NB4 (cell line): ENCODE data around the gene STK36.

Experiments used
- DNase-seq: peaks from one replicate; pipeline ENCODE4 v3.0.0; 2010; ENCODE audit warnings: low read depth
- H3K4me3 ChIP-seq: one replicate; pipeline ENCODE4 v1.5.1; 2011; ENCODE audit warnings: mild to moderate bottlenecking, low read depth, low read length, moderate library complexity
- CTCF ChIP-seq: IDR thresholded peaks from one replicate; pipeline ENCODE4 v1.5.1; 2012; ENCODE audit warnings: low read depth, low read length
- MAX ChIP-seq: IDR thresholded peaks from 2 replicates; pipeline ENCODE4 v1.6.1; 2011; ENCODE audit warnings: low read depth, low read length
- MYC ChIP-seq: IDR thresholded peaks from 2 replicates; pipeline ENCODE4 v1.6.1; 2011; ENCODE audit warnings: low read depth, low read length
- POLR2A ChIP-seq: IDR thresholded peaks from 2 replicates; pipeline ENCODE4 v1.6.1; 2011; ENCODE audit warnings: mild to moderate bottlenecking; ENCODE audit not compliant: insufficient read length; ENCODE audit errors: extremely low read depth

Gene STK36

DNA sequence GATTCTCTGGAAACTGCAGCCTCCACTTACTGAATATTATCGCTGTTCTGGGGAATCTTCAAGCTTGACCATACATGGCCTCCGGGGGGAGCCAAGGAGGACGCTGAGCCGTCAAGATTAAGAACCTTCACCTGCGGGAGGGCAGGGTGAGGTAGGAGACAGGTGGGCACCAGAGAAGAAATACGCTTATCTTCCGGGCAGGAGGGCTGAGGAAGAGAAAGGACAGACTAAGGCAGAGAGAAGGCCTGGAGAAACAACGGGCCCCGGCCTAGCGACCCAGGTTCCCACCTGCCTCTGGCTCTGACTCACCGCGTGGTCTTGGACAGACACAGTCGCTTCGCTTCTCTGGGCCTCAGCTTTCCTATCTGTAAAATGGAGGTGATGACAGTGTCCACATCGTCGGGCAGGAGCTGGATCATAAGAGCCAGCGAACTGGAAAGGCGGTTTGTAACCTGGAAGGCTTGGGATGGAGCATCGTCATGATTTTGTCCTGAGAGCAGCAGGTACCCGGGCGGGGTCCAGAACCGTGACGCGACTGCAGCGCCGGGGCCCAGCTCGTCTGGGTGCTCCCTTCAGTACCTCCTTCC, 13.1 kb upstream of the STK36 start:
- peak overlapping the region; percentile 87 for H3K4me3 ChIP-seq
- peak; percentile 76 for DNase-seq
- TF ChIP-seq MAX (peak; percentile 43; the same call in 1 of the 2 replicates), POLR2A (no peak), MYC (no peak), CTCF (peak; percentile 76)

- DNase-seq = peak; percentile 98
- TF ChIP-seq POLR2A (peak; percentile 74), CTCF (no peak), MYC (peak; percentile 97), MAX (peak; percentile 94)
- H3K4me3 ChIP-seq = peak within 1 kb of the TSS; percentile 87
Measured at GRCh38 chr2:218659258-218659987, 12.5 kb upstream of the STK36 start, which contains the start of the genes BCS1L and ZNF142. TSS of gene BCS1L (plus strand) at chr2:218659683. CDS start at chr2:218660988, 1,305 bp downstream. TSS of gene ZNF142 (minus strand) at chr2:218659623. CDS start at chr2:218656429, 3,194 bp downstream.

- no peak for DNase-seq
- TF ChIP-seq POLR2A = no peak
- no peak for TF ChIP-seq CTCF
- peak overlapping the region; percentile 87 for H3K4me3 ChIP-seq
Measured at GRCh38 chr2:218659988-218660358, 11.9 kb upstream of the STK36 start.

DNA sequence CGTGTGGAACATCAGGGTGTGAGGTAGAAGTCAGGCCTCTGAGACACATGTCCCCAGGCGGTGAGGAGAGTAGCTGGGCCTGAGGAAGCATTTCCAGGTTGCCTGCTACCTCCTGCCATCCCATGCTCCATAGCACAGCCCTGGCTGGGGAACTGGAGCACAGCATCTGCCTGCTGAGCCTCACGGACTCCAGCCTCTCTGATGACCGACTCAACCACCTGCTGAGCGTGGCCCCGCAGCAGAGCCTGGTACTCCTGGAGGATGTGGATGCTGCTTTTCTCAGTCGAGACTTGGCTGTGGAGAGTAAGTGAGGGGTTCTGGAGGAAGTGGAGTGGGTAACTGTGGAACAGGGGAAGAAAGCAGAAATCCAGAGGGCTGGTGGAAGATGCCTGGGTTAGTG, 9.5 kb upstream of the STK36 start:
- DNase-seq = no peak
- no peak for TF ChIP-seq MAX
- TF ChIP-seq MYC = no peak
- no peak overlapping the region for H3K4me3 ChIP-seq

DNA sequence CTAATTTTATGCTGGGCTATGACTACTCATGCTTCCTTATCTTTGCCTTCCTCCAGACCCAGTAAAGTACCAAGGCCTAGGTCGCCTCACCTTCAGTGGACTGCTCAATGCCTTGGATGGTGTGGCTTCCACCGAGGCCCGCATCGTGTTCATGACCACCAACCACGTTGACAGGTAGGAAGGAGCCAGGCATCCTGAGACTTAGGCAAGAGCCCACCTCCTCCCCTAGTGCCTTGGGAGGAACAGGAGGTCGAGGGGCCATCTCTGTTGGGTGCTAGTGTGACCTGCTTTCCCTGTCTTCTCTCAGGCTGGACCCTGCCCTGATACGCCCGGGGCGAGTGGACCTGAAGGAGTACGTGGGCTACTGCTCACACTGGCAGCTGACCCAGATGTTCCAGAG, 9.1 kb upstream of the STK36 start:
- no peak for DNase-seq

More for the DNA sequence above, 9.1 kb upstream of the STK36 start:
- TF ChIP-seq MAX = no peak
- no peak for TF ChIP-seq MYC
- TF ChIP-seq POLR2A = no peak
- no peak for TF ChIP-seq CTCF
- no peak overlapping the region for H3K4me3 ChIP-seq
